ENCODE results near the gene IWS1.
"Not testable (repeated sequence)": the region's sequence is repeated elsewhere in the genome, so short reads cannot be mapped to it uniquely, and the experiment has no call there.

DNA sequence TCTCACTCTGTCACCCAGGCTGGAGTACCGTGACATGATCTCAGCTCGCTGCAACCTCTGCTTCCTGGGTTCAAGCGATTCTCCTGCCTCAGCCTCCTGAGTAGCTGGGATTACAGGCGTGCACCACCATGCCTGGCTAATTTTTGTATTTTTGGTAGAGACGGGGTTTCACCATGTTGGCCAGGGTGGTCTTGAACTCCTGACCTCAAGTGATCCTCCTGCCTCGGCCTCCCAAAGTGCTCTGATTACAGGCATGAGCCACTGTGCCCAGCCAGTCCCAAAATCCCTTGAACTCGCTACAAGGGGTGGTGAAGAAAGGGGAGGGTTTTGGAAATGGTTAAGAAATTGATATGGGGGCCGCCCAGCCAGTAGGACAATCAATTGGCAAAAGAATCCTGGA is 73.9 kb downstream of the IWS1 start:
- not testable (repeated sequence) for TF ChIP-seq POLR2A (IDR thresholded peaks at IDR 0.05)
- TF ChIP-seq, protein P1, sequence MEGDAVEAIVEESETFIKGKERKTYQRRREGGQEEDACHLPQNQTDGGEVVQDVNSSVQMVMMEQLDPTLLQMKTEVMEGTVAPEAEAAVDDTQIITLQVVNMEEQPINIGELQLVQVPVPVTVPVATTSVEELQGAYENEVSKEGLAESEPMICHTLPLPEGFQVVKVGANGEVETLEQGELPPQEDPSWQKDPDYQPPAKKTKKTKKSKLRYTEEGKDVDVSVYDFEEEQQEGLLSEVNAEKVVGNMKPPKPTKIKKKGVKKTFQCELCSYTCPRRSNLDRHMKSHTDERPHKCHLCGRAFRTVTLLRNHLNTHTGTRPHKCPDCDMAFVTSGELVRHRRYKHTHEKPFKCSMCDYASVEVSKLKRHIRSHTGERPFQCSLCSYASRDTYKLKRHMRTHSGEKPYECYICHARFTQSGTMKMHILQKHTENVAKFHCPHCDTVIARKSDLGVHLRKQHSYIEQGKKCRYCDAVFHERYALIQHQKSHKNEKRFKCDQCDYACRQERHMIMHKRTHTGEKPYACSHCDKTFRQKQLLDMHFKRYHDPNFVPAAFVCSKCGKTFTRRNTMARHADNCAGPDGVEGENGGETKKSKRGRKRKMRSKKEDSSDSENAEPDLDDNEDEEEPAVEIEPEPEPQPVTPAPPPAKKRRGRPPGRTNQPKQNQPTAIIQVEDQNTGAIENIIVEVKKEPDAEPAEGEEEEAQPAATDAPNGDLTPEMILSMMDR (IDR thresholded peaks at IDR 0.05) = not testable (repeated sequence)
